Endodermal cell (in vitro differentiated cells): ENCODE data around the gene BTK. TPM values are rescaled to one million over a fixed set of nuclear protein-coding genes. Genes with fewer than 3 reads are reported as not detected.

ENCODE experiments used
- DNase-seq: peaks from one replicate; pipeline ENCODE4 v3.0.0-alpha.2; 2017
- H3K27ac ChIP-seq: 2 replicates; pipeline ENCODE4 v1.5.1; 2013; ENCODE audit warnings: mild to moderate bottlenecking, low read depth, low read length, moderate library complexity
- H3K27me3 ChIP-seq: 2 replicates; pipeline ENCODE4 v1.6.1; 2013; ENCODE audit warnings: mild to moderate bottlenecking, low read length, moderate library complexity; ENCODE audit not compliant: insufficient read depth, control insufficient read depth, poor library complexity, severe bottlenecking
- H3K36me3 ChIP-seq: 2 replicates; pipeline ENCODE4 v1.7.0; 2013; ENCODE audit warnings: mild to moderate bottlenecking, low read length, moderate library complexity; ENCODE audit not compliant: control insufficient read depth, insufficient read depth
- H3K4me1 ChIP-seq: one replicate; pipeline ENCODE4 v1.7.0; 2013; ENCODE audit warnings: low read length; ENCODE audit not compliant: control insufficient read depth, insufficient read depth
- H3K4me3 ChIP-seq: 2 replicates; pipeline ENCODE4 v1.5.1; 2013; ENCODE audit warnings: mild to moderate bottlenecking, low read length, moderate library complexity
- H3K9ac ChIP-seq: 2 replicates; pipeline ENCODE4 v1.6.1; 2013; ENCODE audit warnings: mild to moderate bottlenecking, low read length, moderate library complexity; ENCODE audit not compliant: poor library complexity, severe bottlenecking; ENCODE audit errors: extremely low read depth
- H3K9me3 ChIP-seq: 2 replicates; pipeline ENCODE4 v1.6.1; 2013; ENCODE audit warnings: mild to moderate bottlenecking, low read length, moderate library complexity; ENCODE audit not compliant: control insufficient read depth
- H3K27ac Mint-ChIP-seq: 2 replicates; pipeline ENCODE4 v1.8.0; 2020; ENCODE audit warnings: mixed read lengths
- H3K27me3 Mint-ChIP-seq: 2 replicates; pipeline ENCODE4 v1.8.0; 2021; ENCODE audit warnings: mild to moderate bottlenecking, mixed read lengths; ENCODE audit not compliant: insufficient read depth
- H3K36me3 Mint-ChIP-seq: 2 replicates; pipeline ENCODE4 v1.8.0; 2020; ENCODE audit warnings: low read depth, mixed read lengths
- H3K4me1 Mint-ChIP-seq: 2 replicates; pipeline ENCODE4 v1.8.0; 2020; ENCODE audit warnings: mixed read lengths
- H3K4me3 Mint-ChIP-seq: 2 replicates; pipeline ENCODE4 v1.8.0; 2020; ENCODE audit warnings: mild to moderate bottlenecking, moderate library complexity, mixed read lengths
- H3K9me3 Mint-ChIP-seq: 2 replicates; pipeline ENCODE4 v1.8.0; 2020; ENCODE audit warnings: mild to moderate bottlenecking, mixed read lengths
- WGBS, 2 experiments: methylation state at CpG; one replicate each; pipeline versions ENCODE4 v1.1.5 to v1.1.7; 2013; ENCODE audit warnings: missing lambda C conversion rate in 2 of 2, mixed read lengths in 1 of 2; ENCODE audit not compliant: insufficient coverage in 1 of 2, insufficient read length in 1 of 2; 5-methylcytosine and 5-hydroxymethylcytosine counted together
- total RNA-seq, 2 donors: library from RNA; stranded (reverse); fragmentation: NEBNext Ultra II Directional in 1 of 2; extraction: Animal tissue kit (Norgen Biotek cat#: 25700) in 1 of 2; gene quantifications; 2 replicates in 1 of 2; 3 replicates in 1 of 2; pipeline ENCODE4 v1.2.1, GENCODE V29; 2021
- TF ChIP-seq, protein P1 (sequence below): fragments of 200-600 bp; sonication (generic); conservative IDR thresholded peaks from 2 replicates; pipeline ENCODE4 v1.5.0; 2021; ENCODE audit warnings: antibody characterized with exemption, mild to moderate bottlenecking

Gene BTK
- total RNA-seq, 2 donors from 2014 or later: 2.3 to 3.4 TPM

DNA sequence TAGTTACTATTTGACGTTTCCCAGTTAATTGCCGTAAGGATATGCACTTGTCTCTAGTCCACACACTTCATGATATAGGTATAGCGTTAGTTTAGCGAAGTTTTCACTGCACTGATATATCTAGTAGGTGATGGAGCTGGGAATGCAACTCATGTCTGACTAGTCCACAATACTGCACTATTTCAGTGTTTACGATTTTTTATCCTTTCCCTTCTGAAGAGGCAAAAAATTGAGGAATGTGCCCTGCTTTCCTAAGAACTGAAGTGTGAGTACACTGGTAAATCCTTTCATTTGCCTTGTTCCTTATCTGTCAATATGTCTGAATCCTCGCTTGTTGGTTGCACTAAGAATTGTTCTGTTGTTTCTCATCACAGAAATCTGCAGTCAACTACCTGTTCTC, 5.8 kb upstream of the BTK start:
- peaks cover 3% of the 10 kb centered on the region for H3K4me1 Mint-ChIP-seq
- Histone ChIP-seq H3K4me3 (peak overlapping the region; percentile 95), H3K36me3 (peaks cover 28% of the 10 kb centered on the region), H3K27ac (no peak overlapping the region), H3K27me3 (no peaks in the 10 kb centered on the region), H3K9ac (peak overlapping the region; percentile 87), H3K9me3 (no peaks in the 10 kb centered on the region), H3K4me1 (no peaks in the 10 kb centered on the region)
- H3K27ac Mint-ChIP-seq: peak overlapping the region; percentile 95
- peaks cover 43% of the 10 kb centered on the region for H3K9me3 Mint-ChIP-seq
- DNase-seq: no peak
- H3K27me3 Mint-ChIP-seq: no peaks in the 10 kb centered on the region
- peaks cover 32% of the 10 kb centered on the region for H3K36me3 Mint-ChIP-seq
- H3K4me3 Mint-ChIP-seq: peak overlapping the region; percentile 95
- WGBS, 2 experiments: 44 to 60% methylated on average over 2 to 5 of the region's 6 CpGs
- TF ChIP-seq, protein P1, sequence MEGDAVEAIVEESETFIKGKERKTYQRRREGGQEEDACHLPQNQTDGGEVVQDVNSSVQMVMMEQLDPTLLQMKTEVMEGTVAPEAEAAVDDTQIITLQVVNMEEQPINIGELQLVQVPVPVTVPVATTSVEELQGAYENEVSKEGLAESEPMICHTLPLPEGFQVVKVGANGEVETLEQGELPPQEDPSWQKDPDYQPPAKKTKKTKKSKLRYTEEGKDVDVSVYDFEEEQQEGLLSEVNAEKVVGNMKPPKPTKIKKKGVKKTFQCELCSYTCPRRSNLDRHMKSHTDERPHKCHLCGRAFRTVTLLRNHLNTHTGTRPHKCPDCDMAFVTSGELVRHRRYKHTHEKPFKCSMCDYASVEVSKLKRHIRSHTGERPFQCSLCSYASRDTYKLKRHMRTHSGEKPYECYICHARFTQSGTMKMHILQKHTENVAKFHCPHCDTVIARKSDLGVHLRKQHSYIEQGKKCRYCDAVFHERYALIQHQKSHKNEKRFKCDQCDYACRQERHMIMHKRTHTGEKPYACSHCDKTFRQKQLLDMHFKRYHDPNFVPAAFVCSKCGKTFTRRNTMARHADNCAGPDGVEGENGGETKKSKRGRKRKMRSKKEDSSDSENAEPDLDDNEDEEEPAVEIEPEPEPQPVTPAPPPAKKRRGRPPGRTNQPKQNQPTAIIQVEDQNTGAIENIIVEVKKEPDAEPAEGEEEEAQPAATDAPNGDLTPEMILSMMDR: no peak

DNA sequence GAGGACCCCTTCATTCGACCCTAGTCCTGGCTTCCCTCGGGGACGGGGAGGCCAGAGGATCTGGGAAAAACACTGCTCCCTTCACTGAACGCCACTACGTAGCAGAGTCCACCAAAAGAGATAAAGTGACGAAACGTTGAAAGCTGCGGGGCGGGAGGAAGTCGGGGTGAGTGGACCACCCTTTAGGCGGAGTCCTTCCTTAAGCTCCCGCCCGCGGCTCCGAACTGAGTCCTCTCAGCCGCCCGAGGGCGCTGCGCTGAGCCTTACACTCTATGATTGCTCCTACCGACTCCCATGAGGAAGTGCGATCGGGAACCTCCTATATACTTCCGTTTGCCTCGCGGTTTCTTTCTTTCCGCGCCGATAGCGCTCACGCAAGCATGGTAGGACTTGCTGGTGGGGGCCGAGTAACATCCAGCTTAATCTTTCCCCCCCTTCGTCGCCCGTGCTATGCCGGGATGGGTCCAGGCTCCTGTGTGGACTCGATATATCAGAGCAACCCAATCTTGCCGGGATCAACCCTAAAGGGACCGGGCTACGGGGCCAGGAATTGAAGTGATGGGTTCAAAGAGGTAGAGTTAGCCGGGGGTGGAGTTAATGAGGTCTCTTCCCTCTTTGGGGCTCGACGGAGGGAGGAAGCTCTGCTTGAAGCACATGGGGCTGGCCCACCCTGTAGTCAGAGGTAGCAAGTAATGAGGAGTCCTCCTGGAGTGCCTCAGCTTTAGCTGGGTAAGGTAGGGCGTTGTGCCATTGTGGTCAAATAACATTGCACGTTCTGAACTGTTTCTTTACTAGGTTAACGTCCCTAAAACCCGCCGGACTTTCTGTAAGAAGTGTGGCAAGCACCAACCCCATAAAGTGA, 4.9 kb upstream of the BTK start, which contains the start of gene RPL36A:
TSS of gene RPL36A (plus strand) at position 348 of the 862 bp plus-strand sequence. CDS start at position 381, 33 bp downstream.
- peak; percentile 93 for DNase-seq
- Histone ChIP-seq H3K9me3 (no peaks in the 10 kb centered on the region), H3K4me3 (peak within 1 kb of the TSS; percentile 95), H3K9ac (peak within 1 kb of the TSS; percentile 87), H3K4me1 (no peaks in the 10 kb centered on the region), H3K27me3 (no peaks in the 10 kb centered on the region), H3K36me3 (peaks cover 28% of the 10 kb centered on the region), H3K27ac (peak within 1 kb of the TSS; percentile 81)
- TF ChIP-seq, protein P1: peak; percentile 78
- Mint-ChIP-seq H3K36me3 (peaks cover 32% of the 10 kb centered on the region), H3K4me3 (peak within 1 kb of the TSS; percentile 95), H3K27ac (peak within 1 kb of the TSS; percentile 95), H3K9me3 (peaks cover 48% of the 10 kb centered on the region), H3K27me3 (no peaks in the 10 kb centered on the region), H3K4me1 (peaks cover 12% of the 10 kb centered on the region)
- WGBS, 2 experiments: 0% methylated on average over 45 of the region's 47 CpGs; no CpG with 5 or more reads in 1 of the 2 experiments

DNA sequence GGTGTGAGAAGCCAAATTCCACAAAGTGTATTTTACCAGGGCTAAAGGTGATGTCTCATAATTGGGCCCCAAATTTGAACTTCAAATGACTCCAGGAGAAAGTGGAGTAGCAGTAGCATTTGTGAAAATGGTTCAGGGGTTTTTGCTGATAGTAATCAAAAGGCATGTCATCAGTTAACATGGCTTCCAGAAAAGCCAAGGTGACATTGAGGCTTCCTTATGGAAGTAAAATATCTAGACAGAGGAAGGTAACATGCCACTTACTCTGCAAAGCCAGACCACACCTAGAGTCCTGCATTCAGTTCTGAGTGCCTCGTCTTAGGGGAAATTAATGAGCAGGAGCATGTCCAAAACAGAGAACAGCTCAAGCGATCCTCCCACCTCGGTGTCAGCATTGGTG, 2.6 kb upstream of the BTK start:
- Histone ChIP-seq H3K4me3 (no peak overlapping the region), H3K27ac (no peak overlapping the region), H3K9me3 (no peaks in the 10 kb centered on the region), H3K36me3 (peaks cover 19% of the 10 kb centered on the region), H3K9ac (no peak overlapping the region), H3K4me1 (no peaks in the 10 kb centered on the region), H3K27me3 (no peaks in the 10 kb centered on the region)
- no peak overlapping the region for H3K4me3 Mint-ChIP-seq
- no peaks in the 10 kb centered on the region for H3K27me3 Mint-ChIP-seq
- peaks cover 14% of the 10 kb centered on the region for H3K4me1 Mint-ChIP-seq
- no peak for DNase-seq
- WGBS, 2 experiments: 97% methylated on average over 3 of the region's 3 CpGs; no CpG with 5 or more reads in 1 of the 2 experiments
- H3K9me3 Mint-ChIP-seq: peaks cover 44% of the 10 kb centered on the region
- TF ChIP-seq, protein P1: no peak
- no peak overlapping the region for H3K27ac Mint-ChIP-seq
- H3K36me3 Mint-ChIP-seq: peaks cover 20% of the 10 kb centered on the region
